ENCODE data around the gene TP53I11. TPM values are rescaled to one million over a fixed set of nuclear protein-coding genes. Genes with fewer than 3 reads are reported as not detected.

TP53I11 gene
- total and polyA plus RNA-seq, 2 donors (not counting 3 experiments of a cell fraction or from before 2014, with no cell fraction given): 31.5 to 79.4 TPM

DNA sequence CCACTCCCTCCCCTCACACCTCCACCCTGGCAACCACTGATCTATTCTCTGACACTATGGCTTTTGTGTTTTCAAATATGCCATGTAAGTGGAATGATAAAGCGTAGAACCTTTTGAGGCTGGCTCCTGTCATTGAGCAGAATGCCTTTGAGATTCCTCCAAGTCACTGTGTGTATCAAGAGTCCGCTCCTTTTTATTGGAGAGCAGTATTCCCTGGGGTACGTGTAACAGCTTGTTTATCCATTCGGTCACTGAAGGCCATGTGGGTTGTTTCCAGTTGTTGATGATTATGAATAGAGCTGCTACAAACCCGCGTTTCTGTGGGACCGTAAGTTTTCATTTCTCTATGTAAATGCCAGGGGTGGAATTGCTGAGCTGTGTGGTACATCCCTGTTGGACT is 10.3 kb downstream of the TP53I11 start:
- no TSS peak for BruUV-seq (replicated peaks)
- H2AFZ ChIP-seq (ENCODE audit: low read depth, low read length): no peak overlapping the region
- TF ChIP-seq MAX (IDR thresholded peaks at IDR 0.05; ENCODE audit: insufficient read depth, insufficient read length) (no peak), JUN (IDR thresholded peaks at IDR 0.05; ENCODE audit: borderline replicate concordance, insufficient read depth, insufficient read length, low read depth) (no peak), POLR2AphosphoS5 (IDR thresholded peaks at IDR 0.05; ENCODE audit: insufficient read depth, low read depth, low read length) (no peak), FOS (IDR thresholded peaks at IDR 0.05; ENCODE audit: borderline replicate concordance, insufficient read depth, low read length) (no peak), POLR2A (IDR thresholded peaks at IDR 0.05; ENCODE audit: low read depth, low read length) (no peak), GATA2 (IDR thresholded peaks at IDR 0.05; ENCODE audit: insufficient read depth, insufficient read length, low read depth, low read length) (no peak), EZH2 (IDR thresholded peaks at IDR 0.05; ENCODE audit: borderline replicate concordance, low read depth, low read length, severe bottlenecking) (no peak), MYC (IDR thresholded peaks at IDR 0.05; ENCODE audit: low read depth, low read length) (no peak)
- TF ChIP-seq, protein P1, sequence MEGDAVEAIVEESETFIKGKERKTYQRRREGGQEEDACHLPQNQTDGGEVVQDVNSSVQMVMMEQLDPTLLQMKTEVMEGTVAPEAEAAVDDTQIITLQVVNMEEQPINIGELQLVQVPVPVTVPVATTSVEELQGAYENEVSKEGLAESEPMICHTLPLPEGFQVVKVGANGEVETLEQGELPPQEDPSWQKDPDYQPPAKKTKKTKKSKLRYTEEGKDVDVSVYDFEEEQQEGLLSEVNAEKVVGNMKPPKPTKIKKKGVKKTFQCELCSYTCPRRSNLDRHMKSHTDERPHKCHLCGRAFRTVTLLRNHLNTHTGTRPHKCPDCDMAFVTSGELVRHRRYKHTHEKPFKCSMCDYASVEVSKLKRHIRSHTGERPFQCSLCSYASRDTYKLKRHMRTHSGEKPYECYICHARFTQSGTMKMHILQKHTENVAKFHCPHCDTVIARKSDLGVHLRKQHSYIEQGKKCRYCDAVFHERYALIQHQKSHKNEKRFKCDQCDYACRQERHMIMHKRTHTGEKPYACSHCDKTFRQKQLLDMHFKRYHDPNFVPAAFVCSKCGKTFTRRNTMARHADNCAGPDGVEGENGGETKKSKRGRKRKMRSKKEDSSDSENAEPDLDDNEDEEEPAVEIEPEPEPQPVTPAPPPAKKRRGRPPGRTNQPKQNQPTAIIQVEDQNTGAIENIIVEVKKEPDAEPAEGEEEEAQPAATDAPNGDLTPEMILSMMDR (IDR thresholded peaks at IDR 0.05; ENCODE audit: extremely low read depth in 1 of 2, insufficient read depth in 1 of 2, low read depth in 1 of 2, low read length in 2 of 2): no peak
- no peak overlapping the region for H3K4me3 ChIP-seq (replicated peaks in 1 of 3; ENCODE audit: insufficient read depth in 1 of 3, low read depth in 1 of 3, low read length in 3 of 3)
- H3K79me2 ChIP-seq (ENCODE audit: control insufficient read depth, insufficient read depth, low read length): no peaks in the 10 kb centered on the region
- no peaks in the 10 kb centered on the region for H3K9me3 ChIP-seq (replicated peaks; ENCODE audit: control insufficient read depth, insufficient read depth, low read length)
- no peaks in the 10 kb centered on the region for H3K4me1 ChIP-seq (ENCODE audit: control insufficient read depth, extremely low read depth, insufficient read depth, low read length)
- dilution Hi-C loops (cut with MboI; ENCODE audit: extremely low pct_ligation_motif_present, low sequenced_read_pairs): no loop called here
- no peaks in the 10 kb centered on the region for H4K20me1 ChIP-seq (replicated peaks; ENCODE audit: control insufficient read depth, extremely low read depth, insufficient read depth, low read length)
- ChIA-PET CTCF (interaction anchor here (1.0 to 24.5 kb wide), 8 partner anchors 8 to 161 kb away, joined by 3 to 1618 read pairs (median 4); no protein-coding TSS in a partner anchor), POLR2A (no interaction called here)
- no peak overlapping the region for H3K4me2 ChIP-seq (ENCODE audit: insufficient read depth, low read length)
- intact Hi-C loops (cut with micrococcal nuclease): no loop called here
- no peak overlapping the region for H3K9ac ChIP-seq (replicated peaks; ENCODE audit: extremely low read depth, insufficient read depth, low read length)
- no peak overlapping the region for H3K27ac ChIP-seq (ENCODE audit: insufficient read depth, low read depth, low read length)
- H3K9me1 ChIP-seq (replicated peaks; ENCODE audit: control insufficient read depth, extremely low read depth, insufficient read depth, low read length): no peaks in the 10 kb centered on the region
- H3K36me3 ChIP-seq (ENCODE audit: control insufficient read depth in 2 of 2, extremely low read depth in 1 of 2, insufficient read depth in 2 of 2, low read length in 2 of 2): no peaks in the 10 kb centered on the region
- no peaks in the 10 kb centered on the region for H3K27me3 ChIP-seq (ENCODE audit: control insufficient read depth in 2 of 2, insufficient read depth in 2 of 2, low read length in 2 of 2)
- no peak for FAIRE-seq
- no peak for DNase-seq (ENCODE audit: low read depth, low spot score)

All from endothelial cell of umbilical vein (primary cell).